Body of pancreas (tissue), 4 donors: Measurements from ENCODE around the gene NAA40.

Source experiments
- CTCF ChIP-seq, 7 experiments: fragments of 450-650 bp in 4 of 7; fragments of 200-600 bp in 3 of 7; sonication (generic) in 3 of 7; IDR thresholded peaks; one replicate each; pipeline ENCODE4 v1.5.1; 2016 to 2019; ENCODE audit warnings: antibody characterized with exemption in 7 of 7
- POLR2A ChIP-seq, 3 donors: fragments of 450-650 bp; IDR thresholded peaks; one replicate each; pipeline ENCODE4 v1.6.1; 2016; ENCODE audit warnings: antibody characterized with exemption in 3 of 3, mild to moderate bottlenecking in 2 of 3

DNA sequence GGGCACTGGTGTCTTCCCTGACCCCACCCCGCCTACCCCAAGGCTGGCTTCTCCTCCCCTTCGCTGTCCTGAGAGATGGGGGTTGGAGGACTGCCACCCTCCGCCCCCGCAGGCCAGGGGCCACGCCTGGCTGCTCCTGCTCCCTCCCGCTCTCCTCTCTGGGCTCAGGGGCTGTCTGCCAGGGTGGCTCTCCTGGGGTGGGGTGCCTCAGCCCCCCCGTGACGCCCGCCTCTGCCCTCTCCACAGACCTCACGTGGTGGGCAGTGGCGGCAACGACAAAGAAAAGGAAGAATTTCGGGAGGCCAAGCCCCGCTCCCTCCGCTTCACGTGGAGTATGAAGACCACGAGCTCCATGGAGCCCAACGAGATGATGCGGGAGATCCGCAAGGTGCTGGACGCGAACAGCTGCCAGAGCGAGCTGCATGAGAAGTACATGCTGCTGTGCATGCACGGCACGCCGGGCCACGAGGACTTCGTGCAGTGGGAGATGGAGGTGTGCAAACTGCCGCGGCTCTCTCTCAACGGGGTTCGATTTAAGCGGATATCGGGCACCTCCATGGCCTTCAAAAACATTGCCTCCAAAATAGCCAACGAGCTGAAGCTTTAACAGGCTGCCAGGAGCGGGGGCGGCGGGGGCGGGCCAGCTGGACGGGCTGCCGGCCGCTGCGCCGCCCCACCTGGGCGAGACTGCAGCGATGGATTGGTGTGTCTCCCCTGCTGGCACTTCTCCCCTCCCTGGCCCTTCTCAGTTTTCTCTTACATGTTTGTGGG lies 30.0 kb upstream of the NAA40 start:
- TF ChIP-seq CTCF (IDR thresholded peaks at IDR 0.05), result no peak
- no peak for TF ChIP-seq POLR2A (IDR thresholded peaks at IDR 0.05)
